Hepatocyte (in vitro differentiated cells): Measurements from ENCODE around the gene TCF12. TPM values are rescaled to one million over a fixed set of nuclear protein-coding genes. Genes with fewer than 3 reads are reported as not detected.

Experiments used
- DNase-seq: peaks from one replicate; pipeline ENCODE4 v3.0.0-alpha.2; 2016; ENCODE audit warnings: low spot score
- H2AFZ ChIP-seq: fragments of 200-600 bp; sonication (generic); 2 replicates; pipeline ENCODE4 v1.6.0; 2016; ENCODE audit warnings: antibody characterized with exemption, mild to moderate bottlenecking
- H3K27ac ChIP-seq: fragments of 200-600 bp; sonication (generic); 2 replicates; pipeline ENCODE4 v1.5.1; 2016; ENCODE audit warnings: mild to moderate bottlenecking
- H3K27me3 ChIP-seq: fragments of 200-600 bp; sonication (generic); 2 replicates; pipeline ENCODE4 v1.6.1; 2016
- H3K36me3 ChIP-seq: fragments of 200-600 bp; sonication (generic); replicated peaks from 2 replicates; pipeline ENCODE4 v1.5.1; 2016; ENCODE audit warnings: low read depth; ENCODE audit not compliant: insufficient read depth
- H3K4me1 ChIP-seq: fragments of 200-600 bp; sonication (generic); 2 replicates; pipeline ENCODE4 v1.5.1; 2016; ENCODE audit warnings: mild to moderate bottlenecking, moderate library complexity; ENCODE audit not compliant: insufficient read depth
- H3K4me2 ChIP-seq: fragments of 200-600 bp; sonication (generic); 2 replicates; pipeline ENCODE4 v1.6.0; 2016
- H3K4me3 ChIP-seq: fragments of 200-600 bp; sonication (generic); 2 replicates; pipeline ENCODE4 v1.5.1; 2016; ENCODE audit warnings: mild to moderate bottlenecking
- H3K79me2 ChIP-seq: fragments of 200-600 bp; sonication (generic); 2 replicates; pipeline ENCODE4 v1.6.0; 2017; ENCODE audit warnings: mild to moderate bottlenecking
- H3K9me2 ChIP-seq: fragments of 200-600 bp; sonication (generic); replicated peaks from 2 replicates; pipeline ENCODE4 v1.6.0; 2017; ENCODE audit warnings: mild to moderate bottlenecking; ENCODE audit not compliant: insufficient read depth
- H3K9me3 ChIP-seq: fragments of 200-600 bp; sonication (generic); 2 replicates; pipeline ENCODE4 v1.5.1; 2016; ENCODE audit warnings: low read depth, mild to moderate bottlenecking
- H4K20me1 ChIP-seq: fragments of 200-600 bp; sonication (generic); 2 replicates; pipeline ENCODE4 v1.6.0; 2016; ENCODE audit warnings: mild to moderate bottlenecking; ENCODE audit not compliant: insufficient read depth, poor library complexity, severe bottlenecking
- CTCF ChIP-seq: fragments of 200-600 bp; sonication (generic); IDR thresholded peaks from 2 replicates; pipeline ENCODE4 v1.5.1; 2016; ENCODE audit warnings: antibody characterized with exemption, mild to moderate bottlenecking; ENCODE audit not compliant: poor library complexity
- EZH2 ChIP-seq: fragments of 200-600 bp; sonication (generic); IDR thresholded peaks from 2 replicates; pipeline ENCODE4 v1.6.1; 2016; ENCODE audit warnings: antibody characterized with exemption, mild to moderate bottlenecking, borderline replicate concordance
- EZH2phosphoT487 ChIP-seq: fragments of 200-600 bp; sonication (generic); IDR thresholded peaks from one replicate; pipeline ENCODE4 v1.6.1; 2018; ENCODE audit warnings: antibody characterized with exemption, mild to moderate bottlenecking, low read depth, moderate library complexity; ENCODE audit not compliant: unreplicated experiment, severe bottlenecking
- WGBS: methylation state at CpG from one replicate; pipeline ENCODE4 v1.1.6; 2016; ENCODE audit warnings: low lambda C conversion rate; ENCODE audit errors: missing lambda C conversion rate; 5-methylcytosine and 5-hydroxymethylcytosine counted together
- polyA plus RNA-seq: library from polyadenylated mRNA; unstranded; fragments of >200 nt; fragmentation: Nextera tagmentation; extraction: Ambion mirVana; gene quantifications from 2 replicates; pipeline ENCODE4 v1.2.1, GENCODE V29; 2016
- total RNA-seq: library from RNA; depleted of rRNA; stranded (reverse); fragments of >200 nt; gene quantifications from 2 replicates; pipeline ENCODE4 v1.2.3, GENCODE V29; 2014

TCF12 gene
- total and polyA plus RNA-seq, 2 experiments from 2014 or later = 42.0 to 93.2 TPM

GRCh38 chr15:56933811-56934210, 15.4 kb downstream of the TCF12 start:
- DNase-seq = no peak
- Histone ChIP-seq H3K27me3 (no peaks in the 10 kb centered on the region), H3K9me2 (no peaks in the 10 kb centered on the region), H3K36me3 (no peaks in the 10 kb centered on the region), H3K4me1 (peaks cover 36% of the 10 kb centered on the region), H3K4me2 (no peak overlapping the region), H3K27ac (no peak overlapping the region), H4K20me1 (peaks cover 42% of the 10 kb centered on the region), H2AFZ (no peak overlapping the region), H3K79me2 (peaks cover 98% of the 10 kb centered on the region), H3K9me3 (no peaks in the 10 kb centered on the region), H3K4me3 (no peak overlapping the region)
- no peak for TF ChIP-seq EZH2
- no peak for TF ChIP-seq CTCF
- TF ChIP-seq EZH2phosphoT487 = no peak

GRCh38 chr15:56934269-56934668, 15.8 kb downstream of the TCF12 start:
- H3K36me3 ChIP-seq = no peaks in the 10 kb centered on the region
- H3K4me3 ChIP-seq = no peak overlapping the region
- no peaks in the 10 kb centered on the region for H3K27me3 ChIP-seq
- peaks cover 46% of the 10 kb centered on the region for H4K20me1 ChIP-seq
- no peak overlapping the region for H3K4me2 ChIP-seq
- no peak overlapping the region for H2AFZ ChIP-seq
- peaks cover 36% of the 10 kb centered on the region for H3K4me1 ChIP-seq
- TF ChIP-seq EZH2 (no peak), EZH2phosphoT487 (no peak), CTCF (no peak)
- peaks cover 99% of the 10 kb centered on the region for H3K79me2 ChIP-seq
- no peaks in the 10 kb centered on the region for H3K9me2 ChIP-seq
- H3K27ac ChIP-seq = no peak overlapping the region
- 62% methylated on average over 5 of the region's 5 CpGs for WGBS
- H3K9me3 ChIP-seq = no peaks in the 10 kb centered on the region
- DNase-seq = no peak

DNA sequence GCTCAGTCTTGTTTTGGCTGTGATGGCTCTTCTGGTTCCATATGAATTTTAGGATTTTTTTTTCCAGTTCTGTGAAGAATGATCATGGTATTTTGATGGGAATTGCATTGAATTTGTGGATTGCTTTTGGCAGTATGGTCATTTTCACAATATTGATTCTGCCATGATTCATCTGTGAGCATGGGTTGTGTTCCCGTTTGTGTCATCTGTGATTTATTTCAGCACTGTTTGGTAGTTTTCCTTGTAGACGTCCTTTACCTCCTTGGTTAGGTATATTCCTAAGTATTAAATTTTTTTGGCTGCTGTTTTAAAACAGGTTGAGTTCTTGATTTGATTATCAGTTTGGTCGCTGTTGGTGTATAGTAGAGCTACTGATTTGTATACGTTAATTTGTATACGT, 18.5 kb downstream of the TCF12 start:
- Histone ChIP-seq H4K20me1 (peaks cover 52% of the 10 kb centered on the region), H3K9me2 (no peaks in the 10 kb centered on the region), H2AFZ (no peak overlapping the region), H3K4me3 (no peak overlapping the region), H3K27ac (no peak overlapping the region), H3K27me3 (no peaks in the 10 kb centered on the region), H3K79me2 (peaks cover 100% of the 10 kb centered on the region), H3K4me1 (peaks cover 11% of the 10 kb centered on the region), H3K9me3 (no peaks in the 10 kb centered on the region), H3K4me2 (no peak overlapping the region), H3K36me3 (no peaks in the 10 kb centered on the region)
- WGBS = 96% methylated on average over 5 of the region's 5 CpGs
- TF ChIP-seq EZH2phosphoT487 (no peak), EZH2 (no peak), CTCF (no peak)
- no peak for DNase-seq

- peaks cover 100% of the 10 kb centered on the region for H3K79me2 ChIP-seq
- H4K20me1 ChIP-seq = peaks cover 52% of the 10 kb centered on the region
- H3K9me3 ChIP-seq = no peaks in the 10 kb centered on the region
- no peak overlapping the region for H2AFZ ChIP-seq
- no peak overlapping the region for H3K4me3 ChIP-seq
- H3K9me2 ChIP-seq = no peaks in the 10 kb centered on the region
- TF ChIP-seq EZH2 = no peak
- no peak for TF ChIP-seq EZH2phosphoT487
- no peak for TF ChIP-seq CTCF
- no peaks in the 10 kb centered on the region for H3K4me1 ChIP-seq
- H3K36me3 ChIP-seq = no peaks in the 10 kb centered on the region
- H3K27me3 ChIP-seq = no peaks in the 10 kb centered on the region
- H3K4me2 ChIP-seq = no peak overlapping the region
- H3K27ac ChIP-seq = no peak overlapping the region
- no peak for DNase-seq
These were observed 20.8 kb downstream of the TCF12 start for GRCh38 chr15:56939257-56939656.
